Erythroblast (primary cell): ENCODE results near the gene ATG10.
A peak's percentile ranks its signal among the peaks of the same experiment; 100 is the strongest.
"Not testable (repeated sequence)": the region's sequence is repeated elsewhere in the genome, so short reads cannot be mapped to it uniquely, and the experiment has no call there.

Source experiments
- DNase-seq, 2 experiments: peaks; one replicate each; lab custom pipeline; 2025; lab: John Stamatoyannopoulos, UW
- GATA1 ChIP-seq: IDR thresholded peaks from 2 replicates; pipeline ENCODE4 v1.6.1; 2011; ENCODE audit warnings: low read depth, mild to moderate bottlenecking, control low read depth, low read length, moderate library complexity
- POLR2A ChIP-seq: IDR thresholded peaks from 2 replicates; pipeline ENCODE4 v1.6.1; 2011; ENCODE audit warnings: mild to moderate bottlenecking, low read length

The ATG10 gene

GRCh38 chr5:81971712-81972491 is at the start of gene ATG10:
ATG10 (plus strand) TSS chr5:81972023; CDS start chr5:81987571, 15,548 bp downstream.
- peak; percentile 95 to 97 for DNase-seq
- TF ChIP-seq POLR2A (peak; percentile 93), GATA1 (no peak)

- TF ChIP-seq GATA1 (no peak), POLR2A (no peak)
Observed at GRCh38 chr5:81922854-81923279, 49.0 kb upstream of the ATG10 start.

GRCh38 chr5:81924442-81924841 is 47.4 kb upstream of the ATG10 start:
- TF ChIP-seq GATA1 (no peak), POLR2A (no peak)
- no peak for DNase-seq

More at GRCh38 chr5:81922854-81923279, 49.0 kb upstream of the ATG10 start:
- DNase-seq: peak; percentile 6 to 9

- TF ChIP-seq GATA1 (no peak), POLR2A (no peak)
- no peak for DNase-seq
Observed at GRCh38 chr5:81925009-81925408, 46.8 kb upstream of the ATG10 start.

GRCh38 chr5:81925981-81926380 is 45.8 kb upstream of the ATG10 start:
- TF ChIP-seq GATA1: no peak
- no peak for TF ChIP-seq POLR2A
- no peak for DNase-seq

- TF ChIP-seq GATA1 (no peak), POLR2A (no peak)
- DNase-seq: no peak
Observed at GRCh38 chr5:81936066-81936465, 35.8 kb upstream of the ATG10 start.

GRCh38 chr5:81936750-81937149 is 35.1 kb upstream of the ATG10 start:
- DNase-seq: no peak
- TF ChIP-seq POLR2A (no peak), GATA1 (no peak)

GRCh38 chr5:81942746-81943145 is 29.1 kb upstream of the ATG10 start:
- DNase-seq: no peak
- no peak for TF ChIP-seq POLR2A

GRCh38 chr5:81948349-81948748 is 23.5 kb upstream of the ATG10 start:
- DNase-seq: no peak
- TF ChIP-seq POLR2A (no peak), GATA1 (no peak)

- no peak for TF ChIP-seq GATA1
- TF ChIP-seq POLR2A: no peak
Observed at GRCh38 chr5:81949462-81949861, 22.4 kb upstream of the ATG10 start.

GRCh38 chr5:81950996-81951395 is 20.8 kb upstream of the ATG10 start:
- no peak for TF ChIP-seq POLR2A
- no peak for TF ChIP-seq GATA1
- no peak for DNase-seq

More at GRCh38 chr5:81949462-81949861, 22.4 kb upstream of the ATG10 start:
- no peak for DNase-seq

GRCh38 chr5:81954796-81955195 is 17.0 kb upstream of the ATG10 start:
- not testable (repeated sequence) for DNase-seq

- DNase-seq: not testable (repeated sequence)
Observed at GRCh38 chr5:81958129-81958528, 13.7 kb upstream of the ATG10 start.

- no peak for DNase-seq
- no peak for TF ChIP-seq POLR2A
- TF ChIP-seq GATA1: no peak
Observed at GRCh38 chr5:81961651-81962440, 10.0 kb upstream of the ATG10 start.
